K562 treated with DMSO at 1 percent for 24 hours (cell line): ENCODE results near the gene HNF1A. TPM values are rescaled to one million over a fixed set of nuclear protein-coding genes. Genes with fewer than 3 reads are reported as not detected.

Experiments
- total RNA-seq: library from RNA; unstranded; fragments of 300-600 nt; gene quantifications from 2 replicates; pipeline ENCODE4 v1.2.3, GENCODE V29; 2022; ENCODE audit warnings: low read depth; ENCODE audit not compliant: insufficient read depth

The HNF1A gene
- total RNA-seq: not detected in 2 replicates

GRCh38 chr12:120978296-120979219 lies at the start of gene HNF1A:
Gene HNF1A, plus strand, starts transcription at chr12:120978543. Its CDS starts 226 bp downstream, at chr12:120978769.

GRCh38 chr12:121015825-121016766 lies 37.8 kb downstream of the HNF1A start, which contains the start of gene C12orf43:
Gene C12orf43, minus strand, starts transcription at chr12:121016487. Its CDS starts 13 bp downstream, at chr12:121016474.

GRCh38 chr12:121038861-121039668 lies 60.7 kb downstream of the HNF1A start, which contains the start of gene OASL:
Gene OASL, minus strand, starts transcription at chr12:121039246. Its CDS starts 275 bp downstream, at chr12:121038971.

Other genes with a start within 250 kb of the HNF1A start
- 18.9 and 25.5 TPM in 2 replicates for gene SPPL3, start 74.2 kb upstream of the HNF1A start, total RNA-seq
- gene C12orf43, start 37.9 kb downstream of the HNF1A start, total RNA-seq: 12.0 and 12.3 TPM in 2 replicates
- gene OASL, start 60.7 kb downstream of the HNF1A start, total RNA-seq: not detected in 2 replicates
- gene P2RX7, start 154.3 kb downstream of the HNF1A start, total RNA-seq: 5.3 and 7.5 TPM in 2 replicates
- gene P2RX4, start 231.6 kb downstream of the HNF1A start, total RNA-seq: 57.8 and 85.1 TPM in 2 replicates